GM23338 (cell line): Measurements from ENCODE around the gene ARHGAP4. TPM values are rescaled to one million over a fixed set of nuclear protein-coding genes. Genes with fewer than 3 reads are reported as not detected.

Experiments
- ATAC-seq: fragments of 200-7000 bp; cut with Tn5 transposase; 3 replicates; pipeline ENCODE4 v1.9.1; 2020
- DNase-seq: peaks from one replicate; pipeline ENCODE4 v3.0.0-alpha.2; 2015; ENCODE audit warnings: low spot score
- H2AFZ ChIP-seq: fragments of 200-600 bp; sonication (generic); 2 replicates; pipeline ENCODE4 v1.8.0; 2016; ENCODE audit warnings: antibody characterized with exemption, mild to moderate bottlenecking, moderate library complexity
- H3F3A ChIP-seq: fragments of 200-600 bp; sonication (generic); replicated peaks from 2 replicates; pipeline ENCODE4 v1.8.0; 2017; ENCODE audit warnings: antibody characterized with exemption, mixed run types, low read depth
- H3K27ac ChIP-seq: fragments of 200-600 bp; sonication (generic); 2 replicates; pipeline ENCODE4 v1.6.1; 2016; ENCODE audit warnings: low read depth
- H3K27me3 ChIP-seq: fragments of 200-600 bp; sonication (generic); 2 replicates; pipeline ENCODE4 v1.8.0; 2016; ENCODE audit warnings: mild to moderate bottlenecking, mixed run types, moderate library complexity; ENCODE audit not compliant: insufficient read depth
- H3K36me3 ChIP-seq: fragments of 200-600 bp; sonication (generic); 2 replicates; pipeline ENCODE4 v1.8.0; 2016; ENCODE audit warnings: mild to moderate bottlenecking; ENCODE audit not compliant: insufficient read depth
- H3K4me1 ChIP-seq: fragments of 200-600 bp; sonication (generic); 2 replicates; pipeline ENCODE4 v1.8.0; 2016; ENCODE audit warnings: mild to moderate bottlenecking, moderate library complexity; ENCODE audit not compliant: insufficient read depth
- H3K4me2 ChIP-seq: fragments of 200-600 bp; sonication (generic); 2 replicates; pipeline ENCODE4 v1.7.1; 2017; ENCODE audit warnings: mixed run types
- H3K4me3 ChIP-seq: fragments of 200-600 bp; sonication (generic); 2 replicates; pipeline ENCODE4 v1.6.1; 2016; ENCODE audit warnings: mixed run types
- H3K79me2 ChIP-seq: fragments of 200-600 bp; sonication (generic); replicated peaks from 2 replicates; pipeline ENCODE4 v1.8.0; 2017; ENCODE audit warnings: mild to moderate bottlenecking; ENCODE audit not compliant: insufficient read depth
- H3K9me2 ChIP-seq: fragments of 200-600 bp; sonication (generic); 2 replicates; pipeline ENCODE4 v1.8.0; 2017; ENCODE audit not compliant: insufficient read depth
- H4K20me1 ChIP-seq: fragments of 200-600 bp; sonication (generic); replicated peaks from 2 replicates; pipeline ENCODE4 v1.8.0; 2017; ENCODE audit warnings: mild to moderate bottlenecking; ENCODE audit not compliant: insufficient read depth
- H3K27ac Mint-ChIP-seq: 2 replicates; pipeline ENCODE4 v1.8.0; 2020; ENCODE audit warnings: inconsistent platforms, mild to moderate bottlenecking, moderate library complexity, mixed read lengths
- H3K27me3 Mint-ChIP-seq: 3 replicates; pipeline ENCODE4 v1.8.0; 2022; ENCODE audit warnings: low read depth, mild to moderate bottlenecking, moderate library complexity, mixed read lengths, inconsistent platforms; ENCODE audit not compliant: insufficient read depth, poor library complexity
- H3K36me3 Mint-ChIP-seq: 3 replicates; pipeline ENCODE4 v1.8.0; 2021; ENCODE audit warnings: low read depth, mild to moderate bottlenecking, inconsistent platforms, moderate library complexity, mixed read lengths
- H3K4me1 Mint-ChIP-seq: 3 replicates; pipeline ENCODE4 v1.8.0; 2020; ENCODE audit warnings: mild to moderate bottlenecking, inconsistent platforms, mixed read lengths
- H3K4me3 Mint-ChIP-seq: 3 replicates; pipeline ENCODE4 v1.8.0; 2021; ENCODE audit warnings: moderate library complexity, mild to moderate bottlenecking, inconsistent platforms, mixed read lengths
- H3K9me3 Mint-ChIP-seq: 3 replicates; pipeline ENCODE4 v1.8.0; 2020; ENCODE audit warnings: moderate library complexity, mild to moderate bottlenecking, inconsistent platforms, mixed read lengths
- EZH2phosphoT487 ChIP-seq: fragments of 200-600 bp; sonication (generic); IDR thresholded peaks from one replicate; pipeline ENCODE4 v1.8.1; 2018; ENCODE audit warnings: antibody characterized with exemption; ENCODE audit not compliant: unreplicated experiment
- JUNB ChIP-seq: IDR thresholded peaks from one replicate; pipeline ENCODE4 v1.6.1; 2016; ENCODE audit warnings: antibody characterized with exemption; ENCODE audit not compliant: unreplicated experiment
- NANOG ChIP-seq: IDR thresholded peaks from 2 replicates; pipeline ENCODE4 v1.6.1; 2016; ENCODE audit warnings: antibody characterized with exemption, borderline replicate concordance
- POLR2AphosphoS5 ChIP-seq: IDR thresholded peaks from 2 replicates; pipeline ENCODE4 v1.6.1; 2016; ENCODE audit warnings: antibody characterized with exemption, low read depth
- polyA plus RNA-seq: library from polyadenylated mRNA; unstranded; fragments of >200 nt; fragmentation: Nextera tagmentation; extraction: Ambion mirVana; gene quantifications from 2 replicates; pipeline ENCODE4 v1.2.1, GENCODE V29; 2016
- total RNA-seq: library from RNA; depleted of rRNA; stranded (reverse); fragments of >200 nt; shearing (Covaris generic); gene quantifications from 2 replicates; pipeline ENCODE4 v1.2.3, GENCODE V29; 2014
- TF ChIP-seq, protein P1 (sequence below): IDR thresholded peaks from one replicate; pipeline ENCODE4 v1.6.1; 2018; ENCODE audit warnings: antibody characterized with exemption; ENCODE audit not compliant: unreplicated experiment
- TF ChIP-seq, protein P2 (sequence below): IDR thresholded peaks from 2 replicates; pipeline ENCODE4 v1.6.1; 2016; ENCODE audit warnings: antibody characterized with exemption
- TF ChIP-seq, protein P3 (sequence below), 2 experiments: fragments of 200-600 bp in 1 of 2; sonication (generic) in 1 of 2; conservative IDR thresholded peaks; 2 replicates each; pipeline versions ENCODE4 v1.5.1 to v1.6.1; 2016 to 2017; ENCODE audit warnings: antibody characterized with exemption in 2 of 2, low read depth in 2 of 2, mild to moderate bottlenecking in 2 of 2, moderate library complexity in 1 of 2
- TF ChIP-seq, protein P4 (sequence below): fragments of 250-450 bp; sonication (Bioruptor Pico); IDR thresholded peaks from 2 replicates; pipeline ENCODE4 v1.5.0; 2020; ENCODE audit warnings: mild to moderate bottlenecking, moderate library complexity

ARHGAP4 gene
- total and polyA plus RNA-seq, 2 experiments from 2014 or later: 21.5 to 59.5 TPM

DNA sequence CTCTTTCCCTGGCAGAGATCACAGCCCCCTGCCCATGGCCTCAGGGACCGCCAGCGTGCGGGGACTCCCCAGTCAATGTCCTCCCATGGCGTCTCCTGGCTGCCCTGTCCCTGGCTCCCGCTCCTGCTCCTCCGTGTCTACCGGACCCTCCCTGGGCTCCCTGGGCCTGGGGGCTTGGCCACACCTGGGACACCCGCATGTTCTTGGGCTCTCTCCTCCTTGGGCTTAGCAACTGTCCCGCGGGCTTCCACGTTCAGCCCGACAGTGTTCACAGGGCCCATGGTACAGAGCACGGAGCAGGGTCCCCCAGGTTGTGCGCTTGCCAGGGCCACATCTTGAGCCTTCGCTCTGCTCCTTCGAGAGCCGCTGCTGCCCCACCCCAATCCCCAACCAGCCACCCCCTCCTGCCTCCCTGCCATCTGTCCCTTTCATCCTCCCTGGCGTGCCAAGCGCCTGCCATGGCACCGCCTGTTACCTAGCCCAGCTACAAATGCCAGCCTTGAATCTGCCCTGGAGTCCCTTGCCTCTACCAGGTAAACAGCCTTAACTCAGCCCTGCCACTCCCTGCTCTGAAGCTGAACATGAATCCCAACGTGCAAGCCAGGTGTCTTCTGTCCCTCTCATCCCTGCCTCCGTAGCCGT, 17.7 kb downstream of the ARHGAP4 start:
- Mint-ChIP-seq H3K9me3 (no peaks in the 10 kb centered on the region), H3K27me3 (peaks cover 4% of the 10 kb centered on the region), H3K36me3 (peaks cover 6% of the 10 kb centered on the region; the same call in 2 of the 3 replicates), H3K4me3 (no peak overlapping the region), H3K27ac (no peak overlapping the region), H3K4me1 (peaks cover 9% of the 10 kb centered on the region; the same call in 2 of the 3 replicates)
- Histone ChIP-seq H3K36me3 (no peaks in the 10 kb centered on the region), H3K9me2 (no peaks in the 10 kb centered on the region), H3K27me3 (no peaks in the 10 kb centered on the region), H2AFZ (no peak overlapping the region), H3K79me2 (no peaks in the 10 kb centered on the region), H3K4me3 (no peak overlapping the region), H4K20me1 (no peaks in the 10 kb centered on the region), H3K27ac (no peak overlapping the region), H3K4me1 (no peaks in the 10 kb centered on the region), H3K4me2 (no peak overlapping the region), H3F3A (no peaks in the 10 kb centered on the region)
- no peak for ATAC-seq
- no peak for TF ChIP-seq EZH2phosphoT487
- TF ChIP-seq, protein P1, sequence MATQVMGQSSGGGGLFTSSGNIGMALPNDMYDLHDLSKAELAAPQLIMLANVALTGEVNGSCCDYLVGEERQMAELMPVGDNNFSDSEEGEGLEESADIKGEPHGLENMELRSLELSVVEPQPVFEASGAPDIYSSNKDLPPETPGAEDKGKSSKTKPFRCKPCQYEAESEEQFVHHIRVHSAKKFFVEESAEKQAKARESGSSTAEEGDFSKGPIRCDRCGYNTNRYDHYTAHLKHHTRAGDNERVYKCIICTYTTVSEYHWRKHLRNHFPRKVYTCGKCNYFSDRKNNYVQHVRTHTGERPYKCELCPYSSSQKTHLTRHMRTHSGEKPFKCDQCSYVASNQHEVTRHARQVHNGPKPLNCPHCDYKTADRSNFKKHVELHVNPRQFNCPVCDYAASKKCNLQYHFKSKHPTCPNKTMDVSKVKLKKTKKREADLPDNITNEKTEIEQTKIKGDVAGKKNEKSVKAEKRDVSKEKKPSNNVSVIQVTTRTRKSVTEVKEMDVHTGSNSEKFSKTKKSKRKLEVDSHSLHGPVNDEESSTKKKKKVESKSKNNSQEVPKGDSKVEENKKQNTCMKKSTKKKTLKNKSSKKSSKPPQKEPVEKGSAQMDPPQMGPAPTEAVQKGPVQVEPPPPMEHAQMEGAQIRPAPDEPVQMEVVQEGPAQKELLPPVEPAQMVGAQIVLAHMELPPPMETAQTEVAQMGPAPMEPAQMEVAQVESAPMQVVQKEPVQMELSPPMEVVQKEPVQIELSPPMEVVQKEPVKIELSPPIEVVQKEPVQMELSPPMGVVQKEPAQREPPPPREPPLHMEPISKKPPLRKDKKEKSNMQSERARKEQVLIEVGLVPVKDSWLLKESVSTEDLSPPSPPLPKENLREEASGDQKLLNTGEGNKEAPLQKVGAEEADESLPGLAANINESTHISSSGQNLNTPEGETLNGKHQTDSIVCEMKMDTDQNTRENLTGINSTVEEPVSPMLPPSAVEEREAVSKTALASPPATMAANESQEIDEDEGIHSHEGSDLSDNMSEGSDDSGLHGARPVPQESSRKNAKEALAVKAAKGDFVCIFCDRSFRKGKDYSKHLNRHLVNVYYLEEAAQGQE: no peak
- TF ChIP-seq, protein P2, sequence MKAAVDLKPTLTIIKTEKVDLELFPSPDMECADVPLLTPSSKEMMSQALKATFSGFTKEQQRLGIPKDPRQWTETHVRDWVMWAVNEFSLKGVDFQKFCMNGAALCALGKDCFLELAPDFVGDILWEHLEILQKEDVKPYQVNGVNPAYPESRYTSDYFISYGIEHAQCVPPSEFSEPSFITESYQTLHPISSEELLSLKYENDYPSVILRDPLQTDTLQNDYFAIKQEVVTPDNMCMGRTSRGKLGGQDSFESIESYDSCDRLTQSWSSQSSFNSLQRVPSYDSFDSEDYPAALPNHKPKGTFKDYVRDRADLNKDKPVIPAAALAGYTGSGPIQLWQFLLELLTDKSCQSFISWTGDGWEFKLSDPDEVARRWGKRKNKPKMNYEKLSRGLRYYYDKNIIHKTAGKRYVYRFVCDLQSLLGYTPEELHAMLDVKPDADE: no peak
- no peak for TF ChIP-seq JUNB
- TF ChIP-seq, protein P3, sequence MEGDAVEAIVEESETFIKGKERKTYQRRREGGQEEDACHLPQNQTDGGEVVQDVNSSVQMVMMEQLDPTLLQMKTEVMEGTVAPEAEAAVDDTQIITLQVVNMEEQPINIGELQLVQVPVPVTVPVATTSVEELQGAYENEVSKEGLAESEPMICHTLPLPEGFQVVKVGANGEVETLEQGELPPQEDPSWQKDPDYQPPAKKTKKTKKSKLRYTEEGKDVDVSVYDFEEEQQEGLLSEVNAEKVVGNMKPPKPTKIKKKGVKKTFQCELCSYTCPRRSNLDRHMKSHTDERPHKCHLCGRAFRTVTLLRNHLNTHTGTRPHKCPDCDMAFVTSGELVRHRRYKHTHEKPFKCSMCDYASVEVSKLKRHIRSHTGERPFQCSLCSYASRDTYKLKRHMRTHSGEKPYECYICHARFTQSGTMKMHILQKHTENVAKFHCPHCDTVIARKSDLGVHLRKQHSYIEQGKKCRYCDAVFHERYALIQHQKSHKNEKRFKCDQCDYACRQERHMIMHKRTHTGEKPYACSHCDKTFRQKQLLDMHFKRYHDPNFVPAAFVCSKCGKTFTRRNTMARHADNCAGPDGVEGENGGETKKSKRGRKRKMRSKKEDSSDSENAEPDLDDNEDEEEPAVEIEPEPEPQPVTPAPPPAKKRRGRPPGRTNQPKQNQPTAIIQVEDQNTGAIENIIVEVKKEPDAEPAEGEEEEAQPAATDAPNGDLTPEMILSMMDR (conservative IDR thresholded peaks at IDR 0.05; ENCODE audit: low read depth in 2 of 2): no peak
- TF ChIP-seq POLR2AphosphoS5: no peak
- no peak for TF ChIP-seq NANOG
- TF ChIP-seq, protein P4, sequence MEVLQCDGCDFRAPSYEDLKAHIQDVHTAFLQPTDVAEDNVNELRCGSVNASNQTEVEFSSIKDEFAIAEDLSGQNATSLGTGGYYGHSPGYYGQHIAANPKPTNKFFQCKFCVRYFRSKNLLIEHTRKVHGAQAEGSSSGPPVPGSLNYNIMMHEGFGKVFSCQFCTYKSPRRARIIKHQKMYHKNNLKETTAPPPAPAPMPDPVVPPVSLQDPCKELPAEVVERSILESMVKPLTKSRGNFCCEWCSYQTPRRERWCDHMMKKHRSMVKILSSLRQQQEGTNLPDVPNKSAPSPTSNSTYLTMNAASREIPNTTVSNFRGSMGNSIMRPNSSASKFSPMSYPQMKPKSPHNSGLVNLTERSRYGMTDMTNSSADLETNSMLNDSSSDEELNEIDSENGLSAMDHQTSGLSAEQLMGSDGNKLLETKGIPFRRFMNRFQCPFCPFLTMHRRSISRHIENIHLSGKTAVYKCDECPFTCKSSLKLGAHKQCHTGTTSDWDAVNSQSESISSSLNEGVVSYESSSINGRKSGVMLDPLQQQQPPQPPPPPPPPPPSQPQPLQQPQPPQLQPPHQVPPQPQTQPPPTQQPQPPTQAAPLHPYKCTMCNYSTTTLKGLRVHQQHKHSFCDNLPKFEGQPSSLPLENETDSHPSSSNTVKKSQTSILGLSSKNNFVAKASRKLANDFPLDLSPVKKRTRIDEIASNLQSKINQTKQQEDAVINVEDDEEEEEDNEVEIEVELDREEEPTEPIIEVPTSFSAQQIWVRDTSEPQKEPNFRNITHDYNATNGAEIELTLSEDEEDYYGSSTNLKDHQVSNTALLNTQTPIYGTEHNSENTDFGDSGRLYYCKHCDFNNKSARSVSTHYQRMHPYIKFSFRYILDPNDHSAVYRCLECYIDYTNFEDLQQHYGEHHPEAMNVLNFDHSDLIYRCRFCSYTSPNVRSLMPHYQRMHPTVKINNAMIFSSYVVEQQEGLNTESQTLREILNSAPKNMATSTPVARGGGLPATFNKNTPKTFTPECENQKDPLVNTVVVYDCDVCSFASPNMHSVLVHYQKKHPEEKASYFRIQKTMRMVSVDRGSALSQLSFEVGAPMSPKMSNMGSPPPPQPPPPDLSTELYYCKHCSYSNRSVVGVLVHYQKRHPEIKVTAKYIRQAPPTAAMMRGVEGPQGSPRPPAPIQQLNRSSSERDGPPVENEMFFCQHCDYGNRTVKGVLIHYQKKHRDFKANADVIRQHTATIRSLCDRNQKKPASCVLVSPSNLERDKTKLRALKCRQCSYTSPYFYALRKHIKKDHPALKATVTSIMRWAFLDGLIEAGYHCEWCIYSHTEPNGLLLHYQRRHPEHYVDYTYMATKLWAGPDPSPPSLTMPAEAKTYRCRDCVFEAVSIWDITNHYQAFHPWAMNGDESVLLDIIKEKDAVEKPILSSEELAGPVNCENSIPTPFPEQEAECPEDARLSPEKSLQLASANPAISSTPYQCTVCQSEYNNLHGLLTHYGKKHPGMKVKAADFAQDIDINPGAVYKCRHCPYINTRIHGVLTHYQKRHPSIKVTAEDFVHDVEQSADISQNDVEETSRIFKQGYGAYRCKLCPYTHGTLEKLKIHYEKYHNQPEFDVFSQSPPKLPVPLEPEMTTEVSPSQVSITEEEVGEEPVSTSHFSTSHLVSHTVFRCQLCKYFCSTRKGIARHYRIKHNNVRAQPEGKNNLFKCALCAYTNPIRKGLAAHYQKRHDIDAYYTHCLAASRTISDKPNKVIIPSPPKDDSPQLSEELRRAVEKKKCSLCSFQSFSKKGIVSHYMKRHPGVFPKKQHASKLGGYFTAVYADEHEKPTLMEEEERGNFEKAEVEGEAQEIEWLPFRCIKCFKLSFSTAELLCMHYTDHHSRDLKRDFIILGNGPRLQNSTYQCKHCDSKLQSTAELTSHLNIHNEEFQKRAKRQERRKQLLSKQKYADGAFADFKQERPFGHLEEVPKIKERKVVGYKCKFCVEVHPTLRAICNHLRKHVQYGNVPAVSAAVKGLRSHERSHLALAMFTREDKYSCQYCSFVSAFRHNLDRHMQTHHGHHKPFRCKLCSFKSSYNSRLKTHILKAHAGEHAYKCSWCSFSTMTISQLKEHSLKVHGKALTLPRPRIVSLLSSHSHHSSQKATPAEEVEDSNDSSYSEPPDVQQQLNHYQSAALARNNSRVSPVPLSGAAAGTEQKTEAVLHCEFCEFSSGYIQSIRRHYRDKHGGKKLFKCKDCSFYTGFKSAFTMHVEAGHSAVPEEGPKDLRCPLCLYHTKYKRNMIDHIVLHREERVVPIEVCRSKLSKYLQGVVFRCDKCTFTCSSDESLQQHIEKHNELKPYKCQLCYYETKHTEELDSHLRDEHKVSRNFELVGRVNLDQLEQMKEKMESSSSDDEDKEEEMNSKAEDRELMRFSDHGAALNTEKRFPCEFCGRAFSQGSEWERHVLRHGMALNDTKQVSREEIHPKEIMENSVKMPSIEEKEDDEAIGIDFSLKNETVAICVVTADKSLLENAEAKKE (CRISPR knock-in tag): no peak
- no peak for DNase-seq
